Parathyroid adenoma (tissue), 2 donors: Measurements from ENCODE around the gene PRKACA.

Experiments
- H2AFZ ChIP-seq: fragments of 300-600 bp; sonication (generic); one replicate; pipeline ENCODE4 v1.7.0; 2017; ENCODE audit warnings: antibody characterized with exemption, mild to moderate bottlenecking
- H3K27ac ChIP-seq: fragments of 300-600 bp; sonication (generic); one replicate; pipeline ENCODE4 v1.7.0; 2017
- H3K27me3 ChIP-seq: fragments of 300-600 bp; sonication (generic); one replicate; pipeline ENCODE4 v1.7.0; 2017; ENCODE audit warnings: low read length; ENCODE audit not compliant: control insufficient read depth, insufficient read depth
- H3K36me3 ChIP-seq: fragments of 300-600 bp; sonication (generic); one replicate; pipeline ENCODE4 v1.7.0; 2017; ENCODE audit warnings: low read length; ENCODE audit not compliant: control insufficient read depth, insufficient read depth
- H3K4me1 ChIP-seq: fragments of 300-600 bp; sonication (generic); one replicate; pipeline ENCODE4 v1.7.0; 2017; ENCODE audit warnings: control low read depth
- H3K4me2 ChIP-seq: fragments of 300-600 bp; sonication (generic); one replicate; pipeline ENCODE4 v1.7.0; 2017; ENCODE audit warnings: low read length
- H3K4me3 ChIP-seq: fragments of 300-600 bp; sonication (generic); one replicate; pipeline ENCODE4 v1.7.0; 2017; ENCODE audit warnings: low read depth, low read length
- H3K79me2 ChIP-seq: fragments of 300-600 bp; sonication (generic); one replicate; pipeline ENCODE4 v1.7.0; 2017; ENCODE audit warnings: control low read depth
- H3K9ac ChIP-seq: fragments of 300-600 bp; sonication (generic); one replicate; pipeline ENCODE4 v1.7.0; 2017; ENCODE audit warnings: mild to moderate bottlenecking
- H3K9me3 ChIP-seq: fragments of 300-600 bp; sonication (generic); one replicate; pipeline ENCODE4 v1.7.0; 2017; ENCODE audit warnings: low read length; ENCODE audit not compliant: control insufficient read depth
- TF ChIP-seq, protein P1 (sequence below): fragments of 300-600 bp; sonication (generic); IDR thresholded peaks from one replicate; pipeline ENCODE4 v1.7.0; 2017; ENCODE audit warnings: antibody characterized with exemption, mild to moderate bottlenecking
- donor health status: primary hyperparathyroidism.

PRKACA gene

DNA sequence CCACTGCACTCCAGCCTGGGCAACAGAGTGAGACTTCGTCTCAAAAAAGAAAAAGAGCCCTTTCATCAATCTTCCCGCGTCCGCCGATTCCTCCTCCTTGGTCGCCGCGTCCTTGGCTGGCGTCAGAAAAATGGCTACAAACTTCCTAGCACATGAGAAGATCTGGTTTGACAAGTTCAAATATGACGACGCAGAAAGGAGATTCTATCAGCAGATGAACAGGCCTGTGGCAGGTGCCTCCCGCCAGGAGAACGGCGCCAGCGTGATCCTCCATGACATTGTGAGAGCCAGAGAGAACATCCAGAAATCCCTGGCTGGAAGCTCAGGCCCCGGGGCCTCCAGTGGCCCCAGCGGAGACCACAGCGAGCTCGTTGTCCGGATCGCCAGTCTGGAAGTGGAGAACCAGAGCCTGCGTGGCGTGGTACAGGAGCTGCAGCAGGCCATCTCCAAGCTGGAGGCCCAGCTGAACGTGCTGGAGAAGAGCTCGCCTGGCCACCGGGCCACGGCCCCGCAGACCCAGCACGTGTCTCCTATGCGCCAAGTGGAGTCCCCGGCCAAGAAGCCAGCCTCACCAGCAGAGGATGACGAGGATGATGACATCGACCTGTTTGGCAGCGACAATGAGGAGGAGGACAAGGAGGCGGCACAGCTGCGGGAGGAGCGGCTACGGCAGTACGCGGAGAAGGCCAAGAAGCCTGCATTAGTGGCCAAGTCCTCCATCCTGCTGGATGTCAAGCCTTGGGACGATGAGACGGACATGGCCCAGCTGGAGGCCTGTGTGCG, 47.1 kb downstream of the PRKACA start:
- Histone ChIP-seq H3K27ac (no peak overlapping the region), H2AFZ (no peak overlapping the region), H3K4me3 (no peak overlapping the region), H3K27me3 (no peaks in the 10 kb centered on the region), H3K9ac (no peak overlapping the region), H3K4me2 (peak overlapping the region; percentile 17), H3K4me1 (peaks cover 4% of the 10 kb centered on the region), H3K9me3 (no peaks in the 10 kb centered on the region), H3K79me2 (no peaks in the 10 kb centered on the region), H3K36me3 (no peaks in the 10 kb centered on the region)
- TF ChIP-seq, protein P1, sequence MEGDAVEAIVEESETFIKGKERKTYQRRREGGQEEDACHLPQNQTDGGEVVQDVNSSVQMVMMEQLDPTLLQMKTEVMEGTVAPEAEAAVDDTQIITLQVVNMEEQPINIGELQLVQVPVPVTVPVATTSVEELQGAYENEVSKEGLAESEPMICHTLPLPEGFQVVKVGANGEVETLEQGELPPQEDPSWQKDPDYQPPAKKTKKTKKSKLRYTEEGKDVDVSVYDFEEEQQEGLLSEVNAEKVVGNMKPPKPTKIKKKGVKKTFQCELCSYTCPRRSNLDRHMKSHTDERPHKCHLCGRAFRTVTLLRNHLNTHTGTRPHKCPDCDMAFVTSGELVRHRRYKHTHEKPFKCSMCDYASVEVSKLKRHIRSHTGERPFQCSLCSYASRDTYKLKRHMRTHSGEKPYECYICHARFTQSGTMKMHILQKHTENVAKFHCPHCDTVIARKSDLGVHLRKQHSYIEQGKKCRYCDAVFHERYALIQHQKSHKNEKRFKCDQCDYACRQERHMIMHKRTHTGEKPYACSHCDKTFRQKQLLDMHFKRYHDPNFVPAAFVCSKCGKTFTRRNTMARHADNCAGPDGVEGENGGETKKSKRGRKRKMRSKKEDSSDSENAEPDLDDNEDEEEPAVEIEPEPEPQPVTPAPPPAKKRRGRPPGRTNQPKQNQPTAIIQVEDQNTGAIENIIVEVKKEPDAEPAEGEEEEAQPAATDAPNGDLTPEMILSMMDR: no peak

DNA sequence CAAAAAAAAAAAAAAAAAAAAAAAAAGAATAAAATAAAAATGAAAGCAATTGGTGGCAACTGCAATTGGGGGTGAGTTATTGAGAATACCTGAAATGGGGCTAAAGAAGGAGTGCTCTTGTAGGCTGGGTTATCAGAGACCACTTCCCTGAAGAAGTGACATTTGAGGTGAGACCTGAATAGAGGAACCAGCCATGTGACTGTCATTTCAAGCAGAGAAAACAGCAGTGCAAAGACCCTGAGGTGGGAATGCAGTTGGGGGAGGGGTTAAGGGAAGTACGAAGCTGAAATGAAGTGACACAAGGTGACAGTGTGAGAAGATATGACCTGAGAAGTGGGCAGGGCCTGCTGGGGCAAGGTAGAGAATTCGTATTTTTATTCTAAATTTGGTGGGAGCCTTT, 51.4 kb downstream of the PRKACA start:
- Histone ChIP-seq H3K4me3 (no peak overlapping the region), H3K9ac (no peak overlapping the region), H3K4me1 (peaks cover 5% of the 10 kb centered on the region), H3K27ac (no peak overlapping the region), H3K79me2 (no peaks in the 10 kb centered on the region), H3K27me3 (no peaks in the 10 kb centered on the region), H3K36me3 (no peaks in the 10 kb centered on the region), H3K9me3 (no peaks in the 10 kb centered on the region), H2AFZ (no peak overlapping the region), H3K4me2 (no peak overlapping the region)
- TF ChIP-seq, protein P1: no peak

DNA sequence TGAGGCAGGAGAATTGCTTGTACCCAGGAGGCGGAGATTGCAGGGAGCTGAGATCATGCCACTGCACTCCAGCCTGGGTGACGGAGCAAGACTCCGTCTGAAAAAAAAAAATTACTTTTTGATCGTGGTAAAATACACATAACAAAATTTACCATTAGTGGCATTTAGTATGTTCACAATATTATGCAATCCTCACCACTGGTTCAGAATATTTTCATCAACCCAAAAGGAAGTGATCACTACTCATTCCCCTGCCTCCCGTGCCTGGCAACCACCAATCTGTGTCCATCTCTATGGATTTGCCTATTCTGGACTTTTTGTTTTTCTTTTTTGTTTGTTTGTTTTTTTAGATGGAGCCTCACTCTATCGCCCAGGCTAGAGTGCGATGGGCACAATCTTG, 54.5 kb downstream of the PRKACA start:
- H3K79me2 ChIP-seq: no peaks in the 10 kb centered on the region
- H3K4me3 ChIP-seq: no peak overlapping the region
- no peaks in the 10 kb centered on the region for H3K9me3 ChIP-seq
- no peaks in the 10 kb centered on the region for H3K36me3 ChIP-seq
- H3K27me3 ChIP-seq: no peaks in the 10 kb centered on the region
- no peak overlapping the region for H2AFZ ChIP-seq
- peaks cover 7% of the 10 kb centered on the region for H3K4me1 ChIP-seq
- no peak overlapping the region for H3K27ac ChIP-seq
- no peak overlapping the region for H3K4me2 ChIP-seq
- TF ChIP-seq, protein P1: no peak
- H3K9ac ChIP-seq: no peak overlapping the region

GRCh38 chr19:14062558-14062855, 55.1 kb downstream of the PRKACA start:
- no peak overlapping the region for H3K27ac ChIP-seq
- no peaks in the 10 kb centered on the region for H3K36me3 ChIP-seq
- H2AFZ ChIP-seq: no peak overlapping the region
- no peak overlapping the region for H3K4me3 ChIP-seq
- H3K79me2 ChIP-seq: no peaks in the 10 kb centered on the region
- no peaks in the 10 kb centered on the region for H3K27me3 ChIP-seq
- TF ChIP-seq, protein P1: no peak
- no peak overlapping the region for H3K9ac ChIP-seq
- no peaks in the 10 kb centered on the region for H3K9me3 ChIP-seq
- H3K4me2 ChIP-seq: peak overlapping the region; percentile 72
- H3K4me1 ChIP-seq: peaks cover 7% of the 10 kb centered on the region
